ENCODE results near the gene MARCHF2.
A peak's percentile ranks its signal among the peaks of the same experiment; 100 is the strongest.

Gene MARCHF2, protein sequence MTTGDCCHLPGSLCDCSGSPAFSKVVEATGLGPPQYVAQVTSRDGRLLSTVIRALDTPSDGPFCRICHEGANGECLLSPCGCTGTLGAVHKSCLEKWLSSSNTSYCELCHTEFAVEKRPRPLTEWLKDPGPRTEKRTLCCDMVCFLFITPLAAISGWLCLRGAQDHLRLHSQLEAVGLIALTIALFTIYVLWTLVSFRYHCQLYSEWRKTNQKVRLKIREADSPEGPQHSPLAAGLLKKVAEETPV

DNA sequence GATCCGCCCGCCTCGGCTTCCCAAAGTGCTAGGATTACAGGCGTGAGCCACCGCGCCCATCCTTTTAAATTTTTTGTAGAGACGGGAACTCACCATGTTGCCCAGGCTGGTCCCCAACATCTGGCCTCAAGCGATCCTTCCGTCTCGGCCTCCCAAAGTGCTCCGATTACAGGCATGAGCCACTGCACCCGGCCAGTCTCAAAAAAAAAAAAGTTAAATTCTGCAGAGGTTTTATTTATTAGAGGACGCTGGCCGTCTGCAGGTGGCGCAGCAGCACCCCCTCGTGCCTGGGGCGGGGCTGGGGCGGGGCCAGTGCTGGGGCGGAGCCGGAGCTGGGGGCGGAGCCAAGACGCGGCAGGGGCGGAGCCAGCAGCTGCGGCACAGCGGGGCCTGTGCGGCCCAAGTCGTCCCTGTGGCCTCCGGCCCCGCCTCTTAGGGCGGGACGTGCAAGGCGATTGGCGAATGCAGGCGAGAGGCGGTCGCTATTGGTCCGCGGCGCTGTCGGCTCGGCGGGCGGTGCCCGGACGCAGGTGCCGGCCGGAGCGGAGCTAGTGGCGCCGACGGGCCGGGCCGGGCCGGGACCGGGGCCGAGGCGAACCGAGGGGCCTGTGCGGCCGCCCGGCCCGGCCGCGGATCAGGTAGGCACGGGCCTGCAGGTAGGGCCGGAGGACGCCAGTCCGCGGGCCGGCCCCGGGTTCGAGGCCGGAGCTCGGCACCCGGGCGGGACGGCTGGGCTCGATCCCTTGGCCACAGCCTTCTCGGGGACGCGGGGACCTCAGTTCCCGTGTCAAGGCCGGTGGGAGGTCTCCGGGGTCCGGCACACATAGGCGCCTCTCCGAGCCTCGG is at the start of gene MARCHF2:
MARCHF2 (plus strand) TSS at position 523 of the 846 bp plus-strand sequence. CDS start 8,536 bp downstream, outside the sequence.
- peak within 1 kb of the TSS; percentile 52 for H3K27ac ChIP-seq
- TF ChIP-seq ZFX (IDR thresholded peaks at IDR 0.05; ENCODE audit: borderline replicate concordance), result no peak
- TF ChIP-seq, protein P1, sequence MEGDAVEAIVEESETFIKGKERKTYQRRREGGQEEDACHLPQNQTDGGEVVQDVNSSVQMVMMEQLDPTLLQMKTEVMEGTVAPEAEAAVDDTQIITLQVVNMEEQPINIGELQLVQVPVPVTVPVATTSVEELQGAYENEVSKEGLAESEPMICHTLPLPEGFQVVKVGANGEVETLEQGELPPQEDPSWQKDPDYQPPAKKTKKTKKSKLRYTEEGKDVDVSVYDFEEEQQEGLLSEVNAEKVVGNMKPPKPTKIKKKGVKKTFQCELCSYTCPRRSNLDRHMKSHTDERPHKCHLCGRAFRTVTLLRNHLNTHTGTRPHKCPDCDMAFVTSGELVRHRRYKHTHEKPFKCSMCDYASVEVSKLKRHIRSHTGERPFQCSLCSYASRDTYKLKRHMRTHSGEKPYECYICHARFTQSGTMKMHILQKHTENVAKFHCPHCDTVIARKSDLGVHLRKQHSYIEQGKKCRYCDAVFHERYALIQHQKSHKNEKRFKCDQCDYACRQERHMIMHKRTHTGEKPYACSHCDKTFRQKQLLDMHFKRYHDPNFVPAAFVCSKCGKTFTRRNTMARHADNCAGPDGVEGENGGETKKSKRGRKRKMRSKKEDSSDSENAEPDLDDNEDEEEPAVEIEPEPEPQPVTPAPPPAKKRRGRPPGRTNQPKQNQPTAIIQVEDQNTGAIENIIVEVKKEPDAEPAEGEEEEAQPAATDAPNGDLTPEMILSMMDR (IDR thresholded peaks at IDR 0.05), result peak; percentile 93

DNA sequence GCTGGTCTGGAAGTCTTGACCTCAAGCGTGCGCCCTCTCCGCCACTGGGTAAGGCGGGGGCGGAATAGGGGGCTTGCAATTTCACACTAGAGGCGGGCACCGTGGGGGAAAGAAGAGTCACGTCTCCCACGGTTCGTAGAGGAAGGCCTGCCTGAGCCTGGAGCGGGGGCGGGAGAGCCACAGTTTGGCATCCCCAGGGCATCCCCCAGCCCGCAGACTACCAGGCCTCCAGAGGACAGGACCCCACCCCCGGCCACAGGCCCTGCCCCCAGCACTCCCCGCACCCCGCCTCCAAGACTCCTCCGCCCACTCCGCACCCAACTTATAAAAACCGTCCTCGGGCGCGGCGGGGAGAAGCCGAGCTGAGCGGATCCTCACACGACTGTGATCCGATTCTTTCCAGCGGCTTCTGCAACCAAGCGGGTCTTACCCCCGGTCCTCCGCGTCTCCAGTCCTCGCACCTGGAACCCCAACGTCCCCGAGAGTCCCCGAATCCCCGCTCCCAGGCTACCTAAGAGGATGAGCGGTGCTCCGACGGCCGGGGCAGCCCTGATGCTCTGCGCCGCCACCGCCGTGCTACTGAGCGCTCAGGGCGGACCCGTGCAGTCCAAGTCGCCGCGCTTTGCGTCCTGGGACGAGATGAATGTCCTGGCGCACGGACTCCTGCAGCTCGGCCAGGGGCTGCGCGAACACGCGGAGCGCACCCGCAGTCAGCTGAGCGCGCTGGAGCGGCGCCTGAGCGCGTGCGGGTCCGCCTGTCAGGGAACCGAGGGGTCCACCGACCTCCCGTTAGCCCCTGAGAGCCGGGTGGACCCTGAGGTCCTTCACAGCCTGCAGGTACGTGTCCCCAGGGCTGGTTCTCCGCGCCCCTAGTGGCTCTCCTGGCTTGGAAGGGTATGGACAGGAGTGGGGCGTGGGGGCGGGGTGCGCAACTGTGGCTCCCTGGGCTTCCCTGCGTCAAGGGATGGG is 49.0 kb upstream of the MARCHF2 start, which contains the start of gene ANGPTL4:
ANGPTL4 (plus strand) TSS at position 353 of the 969 bp plus-strand sequence; CDS start at position 520, 167 bp downstream.
- TF ChIP-seq ZFX (IDR thresholded peaks at IDR 0.05; ENCODE audit: borderline replicate concordance), result no peak
- TF ChIP-seq, protein P1 (IDR thresholded peaks at IDR 0.05), result peak; percentile 19
- H3K27ac ChIP-seq, result peak within 1 kb of the TSS; percentile 96

DNA sequence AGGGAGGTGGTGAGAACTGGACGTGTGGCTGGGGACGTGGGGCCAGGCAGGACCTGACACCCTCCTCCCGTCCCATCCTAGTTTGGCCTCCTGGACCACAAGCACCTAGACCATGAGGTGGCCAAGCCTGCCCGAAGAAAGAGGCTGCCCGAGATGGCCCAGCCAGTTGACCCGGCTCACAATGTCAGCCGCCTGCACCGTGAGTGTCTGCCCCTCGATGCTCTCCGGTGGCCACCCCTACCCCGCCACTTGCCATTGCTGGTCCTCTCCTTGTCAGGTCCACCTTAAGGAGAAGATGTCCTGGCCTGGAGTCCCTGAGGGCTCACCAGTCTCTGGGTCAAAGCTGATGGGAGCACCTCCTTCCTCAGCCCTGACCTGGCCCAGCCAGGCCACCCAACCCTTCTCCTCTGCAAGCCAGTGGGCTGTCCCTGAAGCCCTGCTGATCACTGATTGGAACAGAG is 47.0 kb upstream of the MARCHF2 start:
- H3K27ac ChIP-seq, result peak overlapping the region; percentile 96

DNA sequence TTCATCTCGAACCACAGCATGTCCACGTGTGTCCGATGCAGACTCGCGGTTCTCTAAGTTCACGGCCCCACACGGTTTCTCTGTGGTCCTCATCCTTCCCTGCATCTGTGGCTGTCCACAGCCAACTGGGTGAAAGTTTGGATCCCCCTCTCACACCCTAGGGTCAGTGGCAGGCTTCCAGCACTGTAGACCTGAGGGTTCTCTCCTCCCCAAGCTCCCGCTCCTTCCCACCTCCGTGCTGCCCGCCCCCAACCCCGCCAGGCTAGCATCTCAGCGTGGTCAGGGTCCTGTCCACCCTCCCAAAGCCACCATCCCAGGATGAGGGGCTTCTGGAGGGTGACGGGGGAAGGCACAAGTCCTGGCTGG is 46.2 kb upstream of the MARCHF2 start:
- peak overlapping the region; percentile 96; the same call in 1 of the 2 replicates for H3K27ac ChIP-seq
- TF ChIP-seq, protein P1 (IDR thresholded peaks at IDR 0.05), result no peak
- no peak for TF ChIP-seq ZFX (IDR thresholded peaks at IDR 0.05; ENCODE audit: borderline replicate concordance)

More for the DNA sequence above, 47.0 kb upstream of the MARCHF2 start:
- no peak for TF ChIP-seq ZFX (IDR thresholded peaks at IDR 0.05; ENCODE audit: borderline replicate concordance)
- TF ChIP-seq, protein P1 (IDR thresholded peaks at IDR 0.05), result no peak

DNA sequence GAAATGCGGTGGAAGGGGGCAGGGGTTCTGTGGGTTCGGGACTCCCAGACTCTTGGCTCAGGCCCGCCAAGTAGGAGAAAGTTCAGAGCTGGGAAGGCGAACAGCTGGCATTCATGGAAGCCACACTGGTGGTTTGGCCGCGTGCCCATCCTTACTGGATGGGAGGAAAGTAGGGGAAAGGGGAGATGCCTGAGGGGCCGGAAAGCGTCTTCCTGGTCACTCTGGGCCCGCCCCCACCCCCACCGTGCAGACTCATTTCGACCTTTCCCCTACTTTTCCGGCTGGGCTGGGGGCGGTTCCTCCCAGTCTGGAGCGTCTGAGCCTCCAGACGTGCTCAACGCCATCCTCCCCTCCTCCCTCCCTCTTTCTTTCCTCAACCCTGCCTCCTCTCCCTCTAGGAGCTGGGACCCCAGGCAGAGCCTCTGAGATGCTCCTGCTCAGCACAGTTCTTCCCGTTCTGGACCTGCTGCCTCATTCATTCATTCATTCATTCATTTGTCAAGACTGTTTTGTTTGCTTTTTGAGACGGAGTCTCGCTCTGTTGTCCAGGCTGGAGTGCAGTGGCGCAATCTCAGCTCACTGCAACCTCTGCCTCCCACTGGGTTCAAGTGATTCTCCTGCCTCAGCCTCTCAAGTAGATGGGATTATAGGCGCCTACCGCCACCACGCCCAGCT is 45.6 kb upstream of the MARCHF2 start:
- H3K27ac ChIP-seq, result peak overlapping the region; percentile 96; the same call in 1 of the 2 replicates
- TF ChIP-seq ZFX (IDR thresholded peaks at IDR 0.05; ENCODE audit: borderline replicate concordance), result no peak
- TF ChIP-seq, protein P1 (IDR thresholded peaks at IDR 0.05), result no peak
